ENCODE measurements around the gene KRT74.
A peak's percentile ranks its signal among the peaks of the same experiment; 100 is the strongest.

KRT74 gene

DNA sequence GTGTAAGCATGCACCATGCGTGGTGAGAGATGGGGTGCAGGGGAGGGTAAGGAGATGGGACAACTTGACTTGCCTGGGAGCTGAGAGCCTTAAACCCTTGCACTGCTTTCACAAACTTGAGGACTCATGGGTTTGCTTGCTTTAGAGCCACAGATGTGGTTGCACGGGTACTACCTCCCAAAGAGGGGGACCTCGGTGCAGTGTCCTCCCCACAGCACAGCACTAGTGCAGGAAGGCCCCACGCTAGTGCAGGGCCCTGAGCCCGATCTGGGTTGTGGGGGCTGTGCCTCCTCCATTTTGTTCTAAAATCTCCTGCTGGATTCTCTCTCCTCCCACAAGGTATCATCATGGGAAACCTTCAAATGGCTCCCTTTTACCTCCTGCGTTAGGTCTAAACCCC, 16.4 kb upstream of the KRT74 start:
- peak; percentile 25 for DNase-seq (ENCODE audit: low spot score)
- no peaks in the 10 kb centered on the region for H3K9me3 ChIP-seq (ENCODE audit: severe bottlenecking)
- H3K36me3 ChIP-seq (ENCODE audit: low read depth) = no peaks in the 10 kb centered on the region
- no peak for ATAC-seq (ENCODE audit: low read depth)
- H3K27me3 ChIP-seq (ENCODE audit: insufficient read depth, poor library complexity, severe bottlenecking) = no peaks in the 10 kb centered on the region
- no peak overlapping the region for H3K27ac ChIP-seq (ENCODE audit: poor library complexity, severe bottlenecking)
- no peak overlapping the region for H3K4me3 ChIP-seq (ENCODE audit: severe bottlenecking)
- no peaks in the 10 kb centered on the region for H3K4me1 ChIP-seq (ENCODE audit: insufficient read depth, poor library complexity, severe bottlenecking)
- TF ChIP-seq, protein P1, sequence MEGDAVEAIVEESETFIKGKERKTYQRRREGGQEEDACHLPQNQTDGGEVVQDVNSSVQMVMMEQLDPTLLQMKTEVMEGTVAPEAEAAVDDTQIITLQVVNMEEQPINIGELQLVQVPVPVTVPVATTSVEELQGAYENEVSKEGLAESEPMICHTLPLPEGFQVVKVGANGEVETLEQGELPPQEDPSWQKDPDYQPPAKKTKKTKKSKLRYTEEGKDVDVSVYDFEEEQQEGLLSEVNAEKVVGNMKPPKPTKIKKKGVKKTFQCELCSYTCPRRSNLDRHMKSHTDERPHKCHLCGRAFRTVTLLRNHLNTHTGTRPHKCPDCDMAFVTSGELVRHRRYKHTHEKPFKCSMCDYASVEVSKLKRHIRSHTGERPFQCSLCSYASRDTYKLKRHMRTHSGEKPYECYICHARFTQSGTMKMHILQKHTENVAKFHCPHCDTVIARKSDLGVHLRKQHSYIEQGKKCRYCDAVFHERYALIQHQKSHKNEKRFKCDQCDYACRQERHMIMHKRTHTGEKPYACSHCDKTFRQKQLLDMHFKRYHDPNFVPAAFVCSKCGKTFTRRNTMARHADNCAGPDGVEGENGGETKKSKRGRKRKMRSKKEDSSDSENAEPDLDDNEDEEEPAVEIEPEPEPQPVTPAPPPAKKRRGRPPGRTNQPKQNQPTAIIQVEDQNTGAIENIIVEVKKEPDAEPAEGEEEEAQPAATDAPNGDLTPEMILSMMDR (IDR thresholded peaks at IDR 0.05; ENCODE audit: poor library complexity, severe bottlenecking) = no peak

DNA sequence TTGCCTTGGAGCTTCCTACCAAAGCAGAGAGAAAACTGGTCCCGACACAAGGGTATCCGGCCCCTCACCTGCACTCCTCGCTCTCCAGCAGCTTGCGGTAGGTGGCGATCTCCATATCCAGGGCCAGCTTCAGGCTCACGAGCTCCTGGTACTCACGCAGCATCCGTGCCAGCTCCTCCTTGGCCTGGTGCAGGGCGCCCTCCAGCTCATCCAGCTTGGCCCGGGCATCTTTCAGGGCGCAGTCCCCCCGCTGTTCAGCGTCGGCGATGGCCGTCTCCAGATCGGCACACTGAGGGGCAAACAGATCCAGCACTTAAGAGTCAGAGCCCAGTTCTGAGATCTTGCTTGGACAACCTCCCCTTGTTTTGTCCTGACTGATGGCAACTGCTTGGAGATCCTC, 13.9 kb upstream of the KRT74 start:
- Histone ChIP-seq H3K27ac (ENCODE audit: poor library complexity, severe bottlenecking) (no peak overlapping the region), H3K9me3 (ENCODE audit: severe bottlenecking) (no peaks in the 10 kb centered on the region), H3K36me3 (ENCODE audit: low read depth) (no peaks in the 10 kb centered on the region), H3K27me3 (ENCODE audit: insufficient read depth, poor library complexity, severe bottlenecking) (no peaks in the 10 kb centered on the region), H3K4me1 (ENCODE audit: insufficient read depth, poor library complexity, severe bottlenecking) (peaks cover 7% of the 10 kb centered on the region), H3K4me3 (ENCODE audit: severe bottlenecking) (no peak overlapping the region)
- TF ChIP-seq, protein P1 (IDR thresholded peaks at IDR 0.05; ENCODE audit: poor library complexity, severe bottlenecking) = no peak
- ATAC-seq (ENCODE audit: low read depth) = no peak
- DNase-seq (ENCODE audit: low spot score) = peak; percentile 27

DNA sequence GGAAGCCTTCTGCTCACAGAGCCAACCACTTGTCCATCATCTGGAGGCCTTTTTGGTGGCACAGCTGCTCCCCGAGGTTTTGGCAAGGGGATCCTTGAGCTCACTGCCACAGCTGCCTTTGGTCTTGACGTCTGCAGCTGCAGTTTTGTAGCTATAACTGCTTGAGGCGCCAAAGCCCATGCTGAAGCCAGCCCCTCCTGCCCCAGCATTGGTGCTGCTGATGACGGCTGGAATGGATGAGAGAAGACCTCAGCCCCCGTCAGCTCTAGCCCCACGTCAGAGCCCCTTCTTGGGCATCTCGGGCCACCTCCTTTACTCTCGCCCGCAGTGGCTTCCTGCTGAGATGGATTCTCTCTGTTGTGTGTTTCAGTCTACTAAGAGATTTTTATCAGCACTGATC, 12.3 kb upstream of the KRT74 start:
- Histone ChIP-seq H3K4me3 (ENCODE audit: severe bottlenecking) (no peak overlapping the region), H3K9me3 (ENCODE audit: severe bottlenecking) (no peaks in the 10 kb centered on the region), H3K27me3 (ENCODE audit: insufficient read depth, poor library complexity, severe bottlenecking) (no peaks in the 10 kb centered on the region), H3K36me3 (ENCODE audit: low read depth) (no peaks in the 10 kb centered on the region), H3K27ac (ENCODE audit: poor library complexity, severe bottlenecking) (no peak overlapping the region), H3K4me1 (ENCODE audit: insufficient read depth, poor library complexity, severe bottlenecking) (peaks cover 24% of the 10 kb centered on the region)
- ATAC-seq (ENCODE audit: low read depth) (no peak), DNase-seq (ENCODE audit: low spot score) (peak; percentile 8)
- TF ChIP-seq, protein P1 (IDR thresholded peaks at IDR 0.05; ENCODE audit: poor library complexity, severe bottlenecking) = no peak

DNA sequence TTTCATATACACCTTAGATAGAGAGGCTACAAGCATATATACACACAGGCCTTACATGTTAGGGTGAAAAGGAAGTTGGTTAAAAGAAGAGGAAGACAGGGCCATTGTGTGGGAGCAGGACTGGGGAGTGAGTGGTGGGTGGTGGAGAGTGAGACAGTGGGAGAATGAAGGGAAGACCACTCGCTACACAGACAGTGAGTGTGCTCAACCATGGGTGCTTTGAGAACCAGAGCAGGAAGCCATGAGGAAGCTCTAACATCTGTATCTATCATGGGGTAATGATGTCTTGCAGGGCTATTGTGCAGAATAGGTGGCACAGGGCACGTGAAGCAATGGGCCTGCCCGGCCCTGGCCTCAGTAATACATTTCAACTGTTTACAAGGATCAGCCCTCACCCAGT, 11.4 kb upstream of the KRT74 start:
- Histone ChIP-seq H3K36me3 (ENCODE audit: low read depth) (no peaks in the 10 kb centered on the region), H3K27me3 (ENCODE audit: insufficient read depth, poor library complexity, severe bottlenecking) (no peaks in the 10 kb centered on the region), H3K4me3 (ENCODE audit: severe bottlenecking) (no peak overlapping the region), H3K27ac (ENCODE audit: poor library complexity, severe bottlenecking) (no peak overlapping the region), H3K9me3 (ENCODE audit: severe bottlenecking) (no peaks in the 10 kb centered on the region), H3K4me1 (ENCODE audit: insufficient read depth, poor library complexity, severe bottlenecking) (peaks cover 32% of the 10 kb centered on the region)
- peak; percentile 10 for DNase-seq (ENCODE audit: low spot score)
- no peak for ATAC-seq (ENCODE audit: low read depth)
- TF ChIP-seq, protein P1 (IDR thresholded peaks at IDR 0.05; ENCODE audit: poor library complexity, severe bottlenecking) = no peak

DNA sequence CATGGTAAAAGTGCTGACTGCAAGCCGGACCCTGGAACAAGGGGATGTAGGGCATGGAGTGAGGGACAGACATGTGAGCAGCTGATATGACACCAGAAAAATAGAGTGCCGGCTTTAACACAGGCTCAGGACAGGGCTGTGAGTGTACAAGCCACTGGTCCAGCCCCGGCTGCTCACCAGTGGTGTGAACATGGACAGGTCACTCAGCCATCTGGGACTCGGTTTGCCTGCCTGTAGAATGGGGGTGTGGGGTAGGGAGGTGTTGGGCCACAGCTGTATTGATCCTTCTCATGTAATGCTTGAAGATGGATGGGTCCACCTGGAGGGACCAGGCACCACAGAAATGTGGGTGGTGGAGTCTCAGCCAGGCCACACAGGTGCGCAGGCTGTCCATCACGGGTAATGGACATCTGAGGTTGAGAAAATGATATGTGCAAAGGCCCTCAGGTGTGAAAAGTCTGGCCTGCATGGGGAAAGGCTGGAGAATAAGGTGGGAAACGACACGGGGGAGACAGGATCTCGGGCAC, 10.6 kb upstream of the KRT74 start:
- Histone ChIP-seq H3K4me1 (ENCODE audit: insufficient read depth, poor library complexity, severe bottlenecking) (peaks cover 40% of the 10 kb centered on the region), H3K4me3 (ENCODE audit: severe bottlenecking) (no peak overlapping the region), H3K27me3 (ENCODE audit: insufficient read depth, poor library complexity, severe bottlenecking) (no peaks in the 10 kb centered on the region), H3K9me3 (ENCODE audit: severe bottlenecking) (no peaks in the 10 kb centered on the region), H3K27ac (ENCODE audit: poor library complexity, severe bottlenecking) (no peak overlapping the region), H3K36me3 (ENCODE audit: low read depth) (no peaks in the 10 kb centered on the region)
- TF ChIP-seq, protein P1 (IDR thresholded peaks at IDR 0.05; ENCODE audit: poor library complexity, severe bottlenecking) = no peak
- peak; percentile 13 for DNase-seq (ENCODE audit: low spot score)
- ATAC-seq (ENCODE audit: low read depth) = no peak

Measured in RWPE2 (cell line).